UCSD-AML1 (cell line): ENCODE results near the gene PLA2G2C.

Experiments used
- DNase-seq: peaks from one replicate; lab custom pipeline; 2025; ENCODE audit not compliant: unreplicated experiment; lab: John Stamatoyannopoulos, UW

Gene PLA2G2C

DNA sequence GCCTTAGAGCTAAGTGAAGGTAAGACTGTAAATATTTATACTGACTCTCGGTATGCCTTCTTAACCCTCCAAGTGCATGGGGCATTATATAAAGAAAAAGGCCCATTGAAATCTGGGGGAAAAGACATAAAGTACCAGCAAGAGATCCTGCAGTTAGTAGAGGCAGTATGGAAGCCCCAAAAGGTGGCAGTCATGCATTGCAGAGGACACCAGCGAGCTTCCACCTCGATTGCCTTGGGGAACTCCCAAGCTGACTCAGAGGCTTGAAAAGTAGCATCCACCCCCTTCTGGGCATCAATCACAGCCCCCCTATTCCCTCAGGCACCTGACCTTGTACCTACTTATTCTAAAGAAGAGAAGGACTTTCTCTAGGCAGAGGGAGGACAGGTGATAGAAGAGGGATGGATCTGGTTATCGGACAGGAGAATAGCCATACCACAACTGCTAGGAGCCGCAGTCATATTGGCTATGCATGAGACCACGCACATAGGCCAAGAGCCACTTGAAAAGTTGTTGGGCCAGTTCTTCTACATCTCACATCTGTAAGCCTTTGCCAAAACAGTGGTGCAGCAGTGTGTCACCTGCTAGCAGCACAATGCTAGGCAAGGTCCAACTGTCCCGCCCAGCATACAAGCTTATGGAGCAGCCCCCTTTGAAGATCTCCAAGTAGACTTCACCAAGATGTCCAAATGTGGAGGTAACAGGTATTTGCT, 27.8 kb downstream of the PLA2G2C start:
- DNase-seq, result no peak

- DNase-seq, result no peak
Measured at GRCh38 chr1:20154301-20154831, 32.0 kb downstream of the PLA2G2C start.

DNA sequence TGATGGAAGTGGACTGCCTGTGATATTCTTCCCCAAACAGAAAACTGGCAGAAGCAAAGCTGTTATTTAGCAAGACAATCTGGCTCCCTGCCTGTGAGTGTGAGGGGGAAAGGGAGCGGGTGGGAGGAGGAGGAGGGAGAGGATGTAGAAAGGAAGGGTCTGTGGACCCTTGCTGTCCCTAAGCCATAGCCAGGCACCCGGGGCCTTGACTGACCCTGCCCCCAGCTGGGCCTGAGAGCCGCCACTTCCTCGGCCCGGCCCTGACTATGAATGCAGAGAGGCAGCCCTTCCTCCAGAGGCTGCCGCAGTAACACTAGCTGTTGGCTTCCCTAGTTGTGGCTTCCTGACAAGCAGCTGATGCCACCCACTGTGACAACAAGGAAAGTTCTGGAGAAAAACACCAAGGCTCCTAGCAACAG, 33.3 kb downstream of the PLA2G2C start:
- peak; percentile 71 for DNase-seq

DNA sequence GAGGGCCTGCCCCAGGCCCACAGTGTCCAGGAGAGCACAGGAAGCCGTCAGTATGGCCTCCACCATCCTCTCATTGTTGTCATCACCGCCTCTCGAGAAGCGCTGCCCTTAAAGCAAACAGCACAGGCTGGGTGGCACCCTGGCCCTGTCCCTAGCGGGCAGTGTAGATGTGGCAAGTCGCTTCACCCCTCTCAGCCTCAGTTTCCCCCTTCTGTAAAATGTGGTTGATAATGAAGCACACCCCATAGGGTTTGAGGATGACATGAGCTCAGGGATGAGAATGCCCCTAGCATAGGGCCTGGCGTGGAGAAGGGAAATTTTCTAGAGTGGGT, 33.8 kb downstream of the PLA2G2C start:
- DNase-seq, result no peak

DNA sequence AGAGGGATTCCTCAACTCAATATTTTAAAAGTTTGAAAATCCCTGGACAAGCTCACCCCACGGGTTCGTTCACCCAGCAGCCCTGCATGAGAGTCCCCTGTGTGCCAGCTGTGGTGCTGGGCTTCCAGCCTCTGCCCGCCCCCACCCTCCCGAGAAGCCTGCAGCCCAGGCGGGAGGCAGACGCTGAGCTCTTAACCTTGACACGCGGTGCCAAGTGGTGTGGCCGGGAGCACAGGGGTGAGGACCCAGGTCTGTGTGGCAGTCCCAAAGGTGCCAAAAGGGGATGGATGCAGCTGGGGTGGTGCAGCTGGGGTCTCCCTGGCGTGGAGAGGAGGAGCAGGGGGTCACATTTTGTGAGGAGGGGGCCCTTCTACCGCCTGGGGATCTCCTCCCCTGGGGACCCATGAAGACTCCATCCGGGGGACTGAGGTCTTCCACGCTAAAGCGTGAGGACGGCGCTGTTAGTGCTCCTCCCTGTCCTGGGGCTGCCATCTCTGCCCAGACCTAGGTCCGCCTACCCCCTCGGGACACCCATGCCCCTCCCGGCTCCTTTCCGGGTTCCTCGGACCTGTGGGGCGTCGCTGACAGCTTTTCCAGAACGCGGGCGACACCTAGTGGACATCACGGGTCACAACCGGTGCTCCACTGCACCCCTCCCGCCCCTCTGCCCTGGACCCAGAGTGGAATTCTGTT, 34.3 kb downstream of the PLA2G2C start:
- DNase-seq, result peak; percentile 80

GRCh38 chr1:20150969-20151368, 35.3 kb downstream of the PLA2G2C start:
- DNase-seq, result no peak

DNA sequence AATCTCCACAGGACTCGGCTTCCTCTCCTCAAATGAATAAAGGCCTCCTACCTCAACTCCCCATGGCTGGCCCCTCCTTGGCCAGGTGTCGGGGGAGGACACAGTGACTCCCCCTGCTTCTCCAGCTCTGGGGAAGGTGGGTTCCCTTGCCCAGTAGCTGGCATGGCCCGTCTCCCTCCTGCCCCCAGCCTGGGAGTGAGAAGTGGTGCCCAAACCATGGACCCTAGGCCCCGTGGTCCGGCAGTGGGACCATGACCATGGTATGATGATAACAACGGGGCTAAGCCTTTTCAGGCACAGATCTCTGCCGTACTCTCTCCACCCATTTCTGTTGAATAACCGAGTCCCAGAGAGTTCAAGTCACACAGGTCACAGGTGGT, 36.0 kb downstream of the PLA2G2C start:
- DNase-seq, result no peak

GRCh38 chr1:20149601-20150325, 36.6 kb downstream of the PLA2G2C start:
- DNase-seq, result no peak

GRCh38 chr1:20148571-20149500, 37.5 kb downstream of the PLA2G2C start:
- no peak for DNase-seq

DNA sequence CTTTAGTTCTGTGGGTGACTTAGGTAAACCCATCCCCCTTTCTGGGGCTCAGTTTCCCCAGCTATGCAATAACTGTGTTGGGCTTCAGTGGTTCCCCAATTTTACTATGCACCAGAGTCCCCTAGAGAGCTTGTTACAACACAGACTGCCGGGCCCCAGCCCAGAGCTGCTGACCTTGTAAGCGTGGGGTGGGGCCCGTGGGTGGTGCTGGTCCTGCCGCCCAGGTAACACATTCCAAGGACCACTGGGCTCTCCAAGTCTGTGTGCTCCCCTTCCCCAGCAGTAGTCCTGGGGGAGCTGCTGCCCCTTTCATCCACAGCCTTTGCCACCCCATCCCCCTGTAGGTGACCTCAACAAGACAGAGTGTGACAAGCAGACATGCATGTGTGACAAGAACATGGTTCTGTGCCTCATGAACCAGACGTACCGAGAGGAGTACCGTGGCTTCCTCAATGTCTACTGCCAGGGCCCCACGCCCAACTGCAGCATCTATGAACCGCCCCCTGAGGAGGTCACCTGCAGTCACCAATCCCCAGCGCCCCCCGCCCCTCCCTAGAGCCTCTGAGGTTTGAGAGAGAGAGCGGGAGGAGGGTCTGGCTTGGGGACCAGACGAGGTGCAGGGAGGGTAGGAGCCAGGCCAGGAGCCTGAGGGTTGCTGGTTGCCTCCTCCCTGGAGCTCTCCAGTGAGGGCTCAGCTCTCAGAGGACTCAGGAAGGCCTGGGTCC, 38.3 kb downstream of the PLA2G2C start:
- no peak for DNase-seq

DNA sequence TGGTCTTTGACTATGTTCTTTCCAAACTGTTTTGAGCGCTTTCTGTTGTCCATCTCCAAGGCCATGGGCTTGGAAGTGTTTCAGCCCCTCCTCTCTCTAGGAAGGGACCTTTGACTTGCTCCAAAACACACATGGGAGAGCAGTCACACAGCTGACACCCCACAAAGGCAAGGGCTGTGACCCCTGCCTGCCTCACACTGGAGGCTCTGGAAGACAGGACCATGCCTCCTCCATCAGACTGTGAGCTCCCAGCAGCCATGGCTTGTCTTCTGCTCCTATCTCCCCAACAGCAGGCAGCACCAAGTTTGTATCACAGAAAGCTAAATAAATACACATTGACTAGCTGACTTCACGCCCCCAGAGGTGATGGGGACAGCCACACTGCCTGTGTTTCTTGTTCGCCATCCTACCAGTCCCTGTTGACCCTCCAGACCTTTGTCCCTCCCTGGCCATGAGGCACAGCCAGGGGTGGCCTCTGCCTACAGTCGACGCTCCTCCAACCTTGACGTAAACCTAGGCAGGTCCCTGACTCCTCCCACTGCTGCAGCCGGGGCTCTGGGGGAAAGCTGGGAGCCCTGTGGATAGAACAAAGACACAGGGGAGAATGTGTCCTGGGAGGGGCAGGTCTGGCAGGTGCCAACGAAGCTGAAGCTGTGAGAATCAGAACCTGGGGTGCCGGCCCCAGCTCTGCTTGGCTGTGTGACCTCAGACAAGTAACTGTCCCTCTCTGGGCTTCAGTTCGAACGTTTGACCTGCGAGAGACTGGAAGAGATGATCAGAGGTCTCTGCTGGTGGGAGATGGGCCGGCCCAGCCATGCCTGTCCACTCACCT, 42.4 kb downstream of the PLA2G2C start:
- no peak for DNase-seq

DNA sequence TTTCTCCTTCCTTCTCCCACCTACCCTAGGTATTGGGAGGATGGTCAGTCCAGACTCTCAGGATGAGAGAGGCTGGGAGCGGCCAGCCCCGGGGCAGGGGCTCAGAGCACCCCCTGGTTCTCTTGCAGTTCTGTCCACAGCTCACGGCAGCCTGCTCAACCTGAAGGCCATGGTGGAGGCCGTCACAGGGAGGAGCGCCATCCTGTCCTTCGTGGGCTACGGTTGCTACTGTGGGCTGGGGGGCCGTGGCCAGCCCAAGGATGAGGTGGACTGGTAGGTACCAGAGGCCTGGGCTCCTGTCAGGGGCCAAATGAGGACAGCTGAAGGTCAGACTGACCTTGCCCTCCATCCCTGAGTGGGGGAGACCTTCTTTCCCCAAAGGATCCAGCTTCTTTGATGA, 43.0 kb downstream of the PLA2G2C start:
- no peak for DNase-seq

GRCh38 chr1:20142001-20142710, 44.2 kb downstream of the PLA2G2C start:
- no peak for DNase-seq

DNA sequence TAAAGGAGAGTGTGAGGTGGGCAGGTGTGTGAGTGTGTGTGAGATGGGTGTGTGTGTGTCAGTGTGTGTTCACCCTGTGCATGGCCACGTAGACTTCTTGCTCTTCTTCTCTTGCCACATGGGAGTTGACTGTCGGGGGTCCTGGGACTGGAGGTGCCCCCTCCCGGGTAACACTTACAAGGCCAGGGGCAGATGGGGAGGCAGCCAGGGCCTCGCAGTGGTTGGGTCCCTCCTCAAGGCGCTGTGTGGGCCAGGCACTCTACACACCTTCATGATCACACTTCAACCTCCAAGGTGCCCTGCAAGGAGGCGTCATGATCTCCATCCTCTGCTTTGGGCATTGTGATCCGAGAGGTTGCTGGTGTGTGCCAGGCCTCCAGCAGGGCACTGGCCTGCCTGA, 44.9 kb downstream of the PLA2G2C start:
- no peak for DNase-seq

GRCh38 chr1:20141001-20141400, 45.3 kb downstream of the PLA2G2C start:
- DNase-seq, result no peak

- no peak for DNase-seq
Measured at GRCh38 chr1:20139776-20140612, 46.3 kb downstream of the PLA2G2C start.

DNA sequence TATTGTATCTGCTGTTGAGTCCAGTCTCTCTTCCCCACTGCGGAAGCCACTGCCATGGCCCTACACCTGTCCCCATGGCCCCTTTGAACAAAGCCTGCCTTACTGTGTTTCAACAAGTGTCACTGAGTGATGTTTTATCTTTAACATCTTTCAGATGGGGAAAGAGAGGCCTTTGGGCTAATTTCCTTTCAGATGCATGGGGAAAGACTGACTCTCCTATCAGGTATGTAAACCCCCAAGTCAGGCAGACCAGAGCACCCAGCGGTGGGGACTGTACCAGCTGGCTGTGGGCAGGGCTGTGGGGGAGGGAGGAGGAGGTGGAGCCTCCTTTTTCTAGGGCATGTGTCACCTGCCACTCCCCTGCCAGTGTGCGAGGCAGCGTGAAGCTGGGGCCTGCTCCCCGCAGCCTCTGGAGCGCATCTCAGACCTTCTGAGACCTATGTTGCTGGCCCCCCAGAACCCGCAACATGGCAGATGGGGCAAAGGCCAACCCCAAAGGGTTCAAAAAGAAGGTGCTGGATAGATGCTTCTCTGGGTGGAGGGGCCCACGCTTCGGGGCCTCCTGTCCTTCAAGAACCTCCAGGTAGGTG, 47.3 kb downstream of the PLA2G2C start, which contains the start of gene PLA2G2F:
PLA2G2F (plus strand) TSS at position 363 of the 590 bp plus-strand sequence; CDS start at position 468, 105 bp downstream.
- no peak for DNase-seq
